NCI-H748 (cell line): Measurements from ENCODE around the gene KCNMA1.
"Not testable (repeated sequence)": the region's sequence is repeated elsewhere in the genome, so short reads cannot be mapped to it uniquely, and the experiment has no call there.

Source experiments
- DNase-seq: peaks from one replicate; lab custom pipeline; 2025; ENCODE audit not compliant: unreplicated experiment; lab: John Stamatoyannopoulos, UW

KCNMA1 gene

GRCh38 chr10:77424257-77424656 lies 213.4 kb downstream of the KCNMA1 start:
- DNase-seq = no peak

- no peak for DNase-seq
Measured at GRCh38 chr10:77422491-77423338, 214.9 kb downstream of the KCNMA1 start.

- no peak for DNase-seq
Measured at GRCh38 chr10:77421591-77421990, 216.0 kb downstream of the KCNMA1 start.

- no peak for DNase-seq
Measured at GRCh38 chr10:77420947-77421523, 216.6 kb downstream of the KCNMA1 start.

- DNase-seq = no peak
Measured at GRCh38 chr10:77419979-77420378, 217.6 kb downstream of the KCNMA1 start.

- no peak for DNase-seq
Measured at GRCh38 chr10:77419056-77419455, 218.6 kb downstream of the KCNMA1 start.

GRCh38 chr10:77417806-77418640 lies 219.6 kb downstream of the KCNMA1 start:
- no peak for DNase-seq

GRCh38 chr10:77417359-77417758 lies 220.2 kb downstream of the KCNMA1 start:
- no peak for DNase-seq

GRCh38 chr10:77416311-77417135 lies 221.1 kb downstream of the KCNMA1 start:
- no peak for DNase-seq

- no peak for DNase-seq
Measured at GRCh38 chr10:77415313-77415960, 222.2 kb downstream of the KCNMA1 start.

- no peak for DNase-seq
Measured at GRCh38 chr10:77413231-77413630, 224.4 kb downstream of the KCNMA1 start.

GRCh38 chr10:77412573-77413133 lies 225.0 kb downstream of the KCNMA1 start:
- not testable (repeated sequence) for DNase-seq

GRCh38 chr10:77411805-77412204 lies 225.8 kb downstream of the KCNMA1 start:
- no peak for DNase-seq

GRCh38 chr10:77410523-77410922 lies 227.1 kb downstream of the KCNMA1 start:
- DNase-seq = no peak

- peak; percentile 58 for DNase-seq
Measured at GRCh38 chr10:77409697-77410471, 227.7 kb downstream of the KCNMA1 start.

- DNase-seq = no peak
Measured at GRCh38 chr10:77408259-77408658, 229.3 kb downstream of the KCNMA1 start.

GRCh38 chr10:77406764-77407430 lies 230.7 kb downstream of the KCNMA1 start:
- peak; percentile 68 for DNase-seq

GRCh38 chr10:77405771-77406241 lies 231.8 kb downstream of the KCNMA1 start:
- DNase-seq = peak; percentile 81

GRCh38 chr10:77404810-77405209 lies 232.8 kb downstream of the KCNMA1 start:
- DNase-seq = no peak
